ENCODE measurements around the gene GPRC5B.

Gene GPRC5B

DNA sequence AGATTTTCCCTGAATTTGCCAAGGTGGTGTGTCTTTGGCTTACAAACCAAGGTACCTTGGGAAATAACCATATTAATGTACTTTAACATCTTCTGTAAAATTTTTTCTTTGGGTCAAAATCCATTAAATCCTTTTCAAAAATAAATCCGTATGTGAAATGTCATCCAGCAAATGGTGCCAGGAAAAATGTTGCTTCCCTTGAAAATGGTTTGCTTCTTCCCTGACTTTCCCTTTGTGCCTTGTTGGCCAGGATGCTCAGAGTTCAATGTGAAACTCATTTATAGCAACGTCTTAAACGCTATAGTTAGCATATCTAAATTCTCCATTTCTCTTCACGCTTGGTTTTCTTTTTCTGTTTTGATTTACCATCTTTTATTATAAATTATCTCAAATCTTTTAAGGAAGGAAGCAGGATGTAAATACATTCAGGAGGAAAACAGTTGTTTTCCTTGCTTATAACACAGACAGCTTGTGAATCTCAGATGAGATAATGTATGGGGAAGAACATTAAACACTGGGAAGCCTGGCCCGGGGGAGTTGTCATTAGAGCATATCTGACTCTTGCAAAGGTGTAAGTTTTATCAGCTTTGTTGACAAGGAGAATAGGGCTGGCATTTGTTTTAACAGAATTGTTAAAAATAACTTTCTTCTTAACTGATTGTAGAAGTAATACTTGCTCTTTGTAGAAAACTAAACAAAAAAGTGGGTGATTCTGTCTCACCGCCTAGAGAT lies 42.1 kb downstream of the GPRC5B start:
- no peak for DNase-seq

DNA sequence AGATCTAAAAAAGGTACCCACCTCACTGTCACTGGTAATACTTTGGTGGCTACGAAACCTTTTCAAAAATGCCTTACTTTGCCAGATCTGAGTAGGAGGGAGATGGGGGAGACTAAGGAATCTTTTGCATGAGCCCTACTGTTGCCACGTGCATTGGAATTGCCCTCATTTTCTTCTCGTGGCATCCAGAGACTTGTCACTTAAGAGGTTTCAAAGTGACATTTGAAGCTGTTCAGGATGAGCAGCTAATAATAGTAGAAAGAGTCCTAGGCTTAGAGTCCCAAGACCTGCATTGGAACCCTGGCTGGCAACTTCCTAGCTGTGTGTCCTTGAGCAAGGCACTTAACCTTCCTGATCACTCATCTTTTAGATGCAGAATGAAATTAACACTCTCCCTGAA lies 43.5 kb downstream of the GPRC5B start:
- DNase-seq: no peak

DNA sequence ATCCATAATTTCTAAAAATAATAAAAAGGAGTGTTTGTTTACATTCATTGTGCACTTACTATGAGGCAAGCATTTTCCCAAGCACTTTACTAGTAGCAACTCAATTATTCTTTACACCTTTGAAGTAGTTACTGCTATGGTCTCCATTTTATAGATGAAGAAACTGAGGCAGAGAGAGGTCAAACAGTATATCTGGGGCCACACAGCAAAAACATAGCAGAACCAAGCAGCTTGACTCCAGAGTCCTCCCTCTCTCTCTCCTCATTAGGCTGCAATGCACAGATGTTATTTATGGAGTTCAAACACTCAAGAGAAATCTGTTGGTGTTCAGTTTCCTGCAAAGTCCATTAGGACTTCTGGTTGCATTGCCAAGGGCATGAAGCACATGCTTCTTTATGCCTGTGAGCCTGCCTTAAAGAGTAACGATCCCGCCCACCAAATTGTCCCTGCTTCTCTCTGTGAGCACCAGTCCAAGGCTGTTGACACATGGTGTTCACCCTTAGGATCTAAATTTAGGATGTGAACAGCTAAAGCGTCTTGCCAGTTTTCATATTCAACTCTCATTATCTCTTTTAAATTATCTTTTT lies 44.0 kb downstream of the GPRC5B start:
- no peak for DNase-seq

DNA sequence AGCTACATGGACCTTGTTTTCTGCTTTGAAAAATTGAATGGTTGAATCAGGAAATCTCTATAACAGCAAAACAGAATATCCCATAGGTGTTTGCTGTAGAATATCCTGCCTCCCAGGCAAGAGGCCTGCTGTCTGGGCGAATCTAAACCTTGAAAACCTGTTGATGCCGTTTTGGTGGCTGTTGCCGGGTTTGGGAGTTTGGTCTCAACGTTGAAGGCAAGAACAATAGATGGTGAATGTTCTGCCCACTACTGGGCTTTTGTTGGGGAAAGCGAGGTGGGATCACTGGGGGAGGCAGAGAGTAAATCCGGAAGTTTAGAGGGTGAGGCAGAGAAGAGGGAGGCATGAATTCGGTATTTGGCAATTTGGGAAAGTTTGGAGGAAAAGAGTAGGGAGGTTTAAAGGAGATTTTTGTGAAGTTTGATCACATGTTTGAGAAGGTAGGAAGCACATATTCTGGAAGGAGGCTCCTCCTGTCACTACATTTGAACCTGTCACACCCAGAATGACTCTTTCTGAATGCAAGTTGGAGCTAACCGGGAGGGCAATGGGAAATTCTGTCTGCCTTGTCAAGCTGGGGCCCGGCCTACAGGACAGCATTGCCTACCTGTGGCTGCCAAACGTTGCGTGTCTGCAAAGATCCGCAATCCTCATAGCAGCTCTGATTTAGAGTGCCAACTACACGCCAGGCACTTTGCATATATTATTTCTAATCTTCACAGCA lies 46.5 kb downstream of the GPRC5B start:
- no peak for DNase-seq

DNA sequence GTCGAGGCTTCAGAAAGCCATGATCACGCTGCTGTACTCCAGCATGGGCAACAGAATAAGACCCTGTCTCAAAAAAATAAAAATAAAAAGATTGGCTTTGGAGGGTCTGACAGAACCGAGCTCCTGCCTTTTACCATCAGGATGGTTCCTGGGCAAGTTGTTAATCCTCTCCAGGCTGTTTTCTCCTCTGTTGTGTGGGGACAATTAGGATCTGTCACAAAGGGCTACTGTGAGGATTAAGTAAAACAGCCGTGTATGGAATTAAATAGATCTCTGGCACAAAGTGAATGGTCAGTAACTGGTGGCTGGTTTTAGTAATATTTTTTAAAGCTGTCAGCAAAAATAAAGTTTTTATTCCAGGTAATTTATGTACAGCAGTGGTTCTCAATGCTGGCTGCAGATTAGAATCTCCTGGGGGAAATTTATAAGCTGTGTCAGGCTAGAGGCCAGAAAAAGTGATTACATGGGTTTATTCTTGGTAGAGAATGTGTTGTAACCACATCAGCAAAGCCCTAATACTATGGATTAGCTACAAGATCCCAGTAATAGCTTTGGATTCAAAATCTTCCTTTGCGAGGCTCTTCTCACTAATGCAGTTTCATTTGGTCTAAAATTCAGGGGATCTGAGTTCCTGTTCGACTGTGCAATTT lies 47.2 kb downstream of the GPRC5B start:
- no peak for DNase-seq

DNA sequence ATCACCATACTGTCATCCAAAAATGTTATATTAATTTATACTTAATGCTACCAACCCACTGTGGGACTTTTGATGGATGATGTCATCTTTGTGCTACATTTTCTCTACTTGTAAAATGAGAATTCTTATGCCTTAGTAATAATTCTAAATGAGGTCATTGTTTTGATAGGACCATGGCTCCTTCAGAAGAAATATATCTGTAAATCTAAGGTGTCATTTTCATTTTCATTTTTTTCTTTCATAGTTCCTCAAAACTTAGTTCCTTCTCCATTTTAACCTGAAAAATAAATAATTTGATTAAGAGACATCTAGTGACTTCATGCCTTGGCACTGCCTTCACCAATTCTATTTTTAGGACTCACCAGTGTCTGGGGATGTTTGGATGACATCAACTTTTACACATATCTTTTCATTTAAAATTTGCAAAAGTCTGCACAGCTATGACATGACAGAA lies 48.7 kb downstream of the GPRC5B start:
- DNase-seq: no peak

DNA sequence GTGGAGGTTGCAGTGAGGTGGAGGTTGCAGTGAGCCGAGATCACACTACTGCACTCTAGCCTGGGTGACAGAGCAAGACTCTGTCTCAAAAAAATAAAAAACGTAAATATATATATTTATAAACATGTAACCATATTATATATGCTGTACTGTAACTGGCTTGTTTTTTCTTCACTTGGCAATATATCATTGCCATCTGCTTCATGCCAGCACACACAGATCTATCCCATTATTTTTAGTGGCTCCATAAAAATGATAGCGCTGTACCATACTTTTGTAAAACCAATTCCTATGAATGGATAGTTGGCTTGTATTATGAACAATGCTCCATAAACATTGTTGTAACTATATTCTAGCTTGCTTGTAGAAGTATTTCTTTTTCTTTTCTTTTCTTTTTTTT lies 49.5 kb downstream of the GPRC5B start:
- no peak for DNase-seq

DNA sequence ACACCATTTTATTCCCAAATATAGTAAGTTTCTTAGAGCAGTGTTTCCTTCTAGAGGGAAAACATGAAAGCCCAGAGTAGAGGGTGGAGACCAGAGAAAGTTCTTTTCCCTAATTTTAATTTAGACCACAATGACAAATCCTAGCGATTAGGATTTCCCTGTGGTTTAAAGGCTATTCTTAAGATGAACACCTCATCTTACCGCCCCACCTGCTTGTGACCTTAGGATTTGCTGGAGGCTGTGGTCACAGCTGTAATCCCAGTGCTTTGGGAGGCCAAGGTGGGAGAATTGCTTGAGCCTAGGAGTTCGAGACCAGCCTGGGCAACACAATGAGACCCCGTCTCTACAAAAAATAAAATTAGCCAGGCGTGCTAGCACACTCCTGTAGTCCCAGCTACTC lies 51.1 kb downstream of the GPRC5B start:
- DNase-seq: no peak

DNA sequence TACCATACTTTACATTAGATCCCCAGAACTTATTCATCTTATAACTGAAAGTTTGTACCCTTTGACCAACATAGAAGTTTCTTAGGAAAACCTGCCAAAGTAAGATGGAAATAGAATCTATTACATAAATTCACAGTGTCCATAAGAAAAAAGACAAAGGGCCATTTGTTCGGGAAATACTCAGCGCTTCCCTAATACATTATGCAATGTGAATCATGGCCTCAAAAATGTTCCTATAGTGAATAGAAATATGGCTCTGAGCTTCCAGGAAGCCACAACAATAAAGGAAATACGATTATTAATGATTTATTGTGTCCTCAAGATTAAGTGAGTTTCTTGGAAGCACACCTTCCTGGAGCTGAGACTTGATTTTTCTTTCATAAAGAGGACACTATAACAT lies 51.5 kb downstream of the GPRC5B start:
- DNase-seq: no peak

DNA sequence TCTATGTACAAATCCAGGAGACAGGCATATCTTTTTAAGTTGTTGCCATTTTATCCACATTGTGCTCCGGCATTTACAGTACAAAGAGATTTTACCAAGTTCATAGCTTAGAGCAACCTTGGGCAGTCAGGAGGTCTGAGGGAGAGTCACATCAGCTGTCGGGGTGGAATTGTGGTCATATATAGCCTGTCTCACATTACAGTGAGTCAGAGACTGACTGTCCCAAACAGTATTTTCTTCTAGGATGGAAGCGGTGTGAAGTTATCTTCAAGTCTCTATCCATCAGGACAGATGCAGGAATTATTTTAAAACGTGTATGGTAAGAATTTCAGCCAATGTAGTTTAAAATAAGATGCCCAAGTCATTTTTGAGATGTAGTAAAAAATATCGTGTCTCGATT lies 53.0 kb downstream of the GPRC5B start:
- DNase-seq: no peak

DNA sequence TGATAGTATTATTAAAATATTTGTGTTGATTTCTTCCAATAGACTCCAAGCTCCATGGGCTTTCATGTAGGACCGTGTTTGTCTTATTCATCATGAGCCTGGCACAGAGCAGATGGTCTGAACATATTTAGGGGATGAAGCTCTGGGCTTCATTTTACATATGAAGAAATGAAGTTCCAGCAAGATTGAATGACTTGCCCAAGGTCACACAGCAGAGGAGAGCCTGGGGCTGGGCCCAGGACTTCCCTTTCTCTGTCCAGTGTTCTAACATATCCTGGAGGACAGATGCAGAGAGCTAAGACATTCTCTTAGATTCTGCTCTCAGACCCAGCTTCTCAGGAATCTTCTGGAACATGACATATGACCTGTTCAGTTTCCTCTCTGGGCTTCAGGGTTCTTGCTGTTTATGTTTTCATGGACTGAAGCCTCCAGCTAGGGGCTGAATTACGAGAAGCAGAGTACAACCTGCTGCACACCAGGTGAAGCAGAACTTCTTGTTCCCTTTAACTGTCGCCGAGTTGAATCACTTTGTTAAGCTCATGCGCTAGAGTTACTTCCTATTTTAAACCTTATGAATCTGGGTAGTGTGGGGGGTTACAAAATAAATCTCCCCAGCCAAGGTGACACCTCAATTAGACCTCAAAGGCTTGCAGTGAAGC lies 53.6 kb downstream of the GPRC5B start:
- no peak for DNase-seq

DNA sequence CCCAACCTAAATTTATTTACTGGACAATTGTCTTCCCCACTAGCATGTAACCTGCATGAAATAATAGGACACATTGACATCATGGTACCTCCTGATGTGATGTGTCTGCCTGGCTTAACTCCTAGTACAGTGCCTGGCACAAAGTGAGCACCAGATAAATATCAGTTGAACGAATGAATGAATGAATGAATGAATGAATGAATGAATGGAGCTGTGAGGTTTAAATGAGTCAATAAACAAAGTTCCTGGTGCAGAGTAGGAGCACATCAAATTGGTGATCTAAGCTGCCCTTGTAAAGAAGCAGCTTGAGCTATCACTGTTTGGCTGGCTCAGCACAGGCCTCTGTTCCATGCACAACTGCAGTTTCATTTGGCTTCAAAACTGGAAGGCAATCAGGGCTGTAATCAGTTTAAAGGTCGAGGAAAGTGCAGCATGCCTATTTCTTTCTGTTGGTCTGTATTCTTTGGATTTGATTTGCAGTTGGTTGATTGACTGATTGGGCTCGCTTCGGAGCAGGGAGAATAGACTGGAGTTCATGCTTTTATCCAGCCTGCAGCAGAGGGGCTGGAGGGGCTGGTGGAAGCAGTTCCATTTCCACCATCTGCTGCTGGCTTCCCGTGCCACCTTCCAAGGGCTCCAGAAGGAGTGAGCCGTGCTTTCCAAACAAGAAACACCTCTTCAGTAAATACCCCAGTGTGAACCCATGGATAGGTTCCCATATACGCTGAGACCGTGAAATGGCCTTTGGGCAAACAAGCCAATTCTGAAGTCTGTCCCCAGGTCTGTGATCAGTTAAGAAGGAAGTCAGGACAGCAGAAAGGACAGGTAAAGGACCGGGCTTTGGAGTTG lies 54.6 kb downstream of the GPRC5B start:
- DNase-seq: no peak

DNA sequence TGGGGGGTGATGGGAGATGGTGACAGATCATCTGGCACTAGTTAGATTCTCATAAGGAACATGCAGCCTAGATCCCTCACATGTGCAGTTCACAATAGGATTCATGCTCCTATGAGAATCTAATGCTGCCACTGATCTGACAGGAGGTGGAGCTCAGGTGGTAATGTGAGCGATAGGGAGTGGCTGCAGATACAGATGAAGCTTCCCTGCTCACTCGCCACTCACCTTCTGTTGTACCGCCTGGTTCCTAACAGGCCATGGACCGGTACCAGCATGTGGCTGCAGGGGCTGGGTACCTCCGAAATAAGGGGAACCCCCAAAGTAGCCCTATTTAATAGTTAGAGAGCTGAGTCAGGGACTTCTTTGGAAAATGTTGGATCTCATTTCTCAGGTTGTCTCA lies 60.4 kb downstream of the GPRC5B start:
- no peak for DNase-seq

DNA sequence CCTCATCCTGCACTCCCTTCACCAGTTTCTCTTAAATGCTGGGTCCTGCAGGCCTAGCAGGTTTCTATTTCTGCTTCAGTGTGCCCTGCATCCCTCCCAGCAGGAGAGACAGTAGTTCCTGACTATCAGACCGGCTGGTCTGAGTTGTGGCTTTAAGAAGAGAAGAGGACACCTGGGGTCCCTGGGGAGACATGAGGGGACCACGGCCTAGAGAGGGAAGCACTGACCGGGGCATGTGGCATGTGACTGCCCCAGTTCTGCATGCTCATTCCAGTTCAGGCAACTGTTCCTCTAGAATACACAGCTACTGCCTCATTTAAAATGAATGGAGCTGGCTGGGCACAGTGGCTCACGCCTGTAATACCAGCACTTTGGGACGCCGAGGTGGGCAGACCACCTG lies 61.3 kb downstream of the GPRC5B start:
- DNase-seq: no peak

DNA sequence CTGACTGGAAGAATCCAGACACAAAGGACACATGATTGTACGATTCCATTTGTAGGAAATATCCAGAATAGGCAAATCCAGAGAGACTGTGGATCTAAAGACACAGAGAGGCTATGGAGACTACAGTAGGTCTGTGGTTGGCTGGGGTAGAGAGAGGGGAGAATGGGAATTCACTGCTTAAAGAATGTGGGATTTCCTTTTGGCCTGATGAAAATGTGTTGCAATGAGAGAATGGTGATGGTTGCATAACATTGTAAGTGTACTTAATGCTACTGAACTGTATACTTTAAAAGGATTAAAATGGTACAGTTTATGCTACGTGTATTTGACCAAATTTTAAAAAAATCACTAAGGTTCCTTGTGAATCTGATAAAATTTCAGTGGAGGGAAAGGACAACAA lies 62.1 kb downstream of the GPRC5B start:
- no peak for DNase-seq

DNA sequence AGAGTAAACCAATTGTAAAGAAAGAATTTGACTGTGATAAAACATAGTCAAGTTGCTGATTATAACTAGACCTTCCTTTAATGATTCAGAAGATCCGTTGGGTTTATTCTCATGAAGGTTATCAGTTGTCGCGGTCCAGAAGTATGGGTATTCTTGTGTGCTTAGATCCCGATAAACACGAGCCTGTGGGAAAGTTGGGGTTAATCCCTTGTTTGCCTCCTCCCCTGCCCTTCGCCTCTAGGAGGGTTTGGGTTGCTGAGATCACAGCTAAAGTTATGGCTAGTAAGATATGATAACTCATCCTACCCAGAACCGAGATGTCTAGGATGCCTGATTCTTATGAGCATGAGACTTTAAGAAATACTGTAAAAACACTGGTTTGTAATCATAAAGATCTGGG lies 66.8 kb downstream of the GPRC5B start:
- DNase-seq: no peak

DNA sequence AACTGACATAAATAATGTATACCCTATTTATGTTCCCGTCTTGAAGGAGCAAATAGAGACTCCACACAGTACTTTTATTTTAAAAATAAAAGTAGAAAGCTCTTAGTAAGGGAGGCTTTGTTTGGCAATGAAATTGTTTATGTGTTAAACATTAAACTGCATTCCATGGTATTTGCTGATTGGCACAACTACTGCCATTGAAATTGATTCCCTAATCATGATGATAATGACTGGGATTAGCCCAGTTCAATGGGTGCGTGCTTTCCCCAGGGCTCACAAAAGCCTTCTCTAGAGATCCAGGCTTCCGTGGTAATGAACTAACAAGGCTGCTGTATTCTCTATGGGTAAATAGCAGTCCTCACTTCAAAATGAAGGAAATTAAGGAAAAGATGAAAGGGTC lies 67.5 kb downstream of the GPRC5B start:
- no peak for DNase-seq

DNA sequence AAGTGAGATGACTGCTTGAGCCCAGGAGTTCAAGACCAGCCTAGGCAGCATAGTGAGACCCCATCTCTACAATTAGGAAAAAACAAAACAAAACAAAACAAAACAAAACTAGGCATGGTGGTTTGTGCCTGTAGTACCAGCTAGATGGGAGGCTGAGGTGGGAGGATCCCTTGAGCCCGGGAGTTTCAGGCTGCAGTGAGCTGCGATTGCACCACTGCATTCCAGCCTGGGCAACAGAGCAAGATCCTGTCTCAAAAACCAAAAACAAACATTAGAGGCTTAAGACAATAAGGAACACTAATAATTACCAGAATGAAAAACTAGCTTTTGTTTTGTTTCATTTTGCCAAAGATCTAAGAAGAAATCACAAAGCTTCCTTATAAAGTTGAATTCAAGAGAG lies 69.2 kb downstream of the GPRC5B start:
- DNase-seq: no peak

DNA sequence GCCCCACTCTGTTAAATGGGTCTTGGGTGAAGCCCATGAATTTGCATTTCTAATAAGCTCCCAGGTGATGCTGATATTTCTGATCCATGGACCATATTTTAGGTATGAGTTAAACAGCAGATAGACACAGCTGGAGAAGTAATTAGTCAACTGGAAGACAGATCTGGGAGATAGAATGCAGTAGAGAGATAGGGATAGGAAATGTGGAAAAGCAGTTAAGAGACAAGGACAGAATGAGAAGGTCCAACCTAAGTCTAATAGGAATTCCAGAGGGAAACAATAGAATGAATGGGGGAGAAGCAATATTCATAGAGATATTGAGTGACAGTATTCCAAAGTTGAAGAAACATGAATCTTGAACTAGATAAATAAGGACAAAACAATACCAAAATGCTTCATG lies 71.7 kb downstream of the GPRC5B start:
- no peak for DNase-seq

DNA sequence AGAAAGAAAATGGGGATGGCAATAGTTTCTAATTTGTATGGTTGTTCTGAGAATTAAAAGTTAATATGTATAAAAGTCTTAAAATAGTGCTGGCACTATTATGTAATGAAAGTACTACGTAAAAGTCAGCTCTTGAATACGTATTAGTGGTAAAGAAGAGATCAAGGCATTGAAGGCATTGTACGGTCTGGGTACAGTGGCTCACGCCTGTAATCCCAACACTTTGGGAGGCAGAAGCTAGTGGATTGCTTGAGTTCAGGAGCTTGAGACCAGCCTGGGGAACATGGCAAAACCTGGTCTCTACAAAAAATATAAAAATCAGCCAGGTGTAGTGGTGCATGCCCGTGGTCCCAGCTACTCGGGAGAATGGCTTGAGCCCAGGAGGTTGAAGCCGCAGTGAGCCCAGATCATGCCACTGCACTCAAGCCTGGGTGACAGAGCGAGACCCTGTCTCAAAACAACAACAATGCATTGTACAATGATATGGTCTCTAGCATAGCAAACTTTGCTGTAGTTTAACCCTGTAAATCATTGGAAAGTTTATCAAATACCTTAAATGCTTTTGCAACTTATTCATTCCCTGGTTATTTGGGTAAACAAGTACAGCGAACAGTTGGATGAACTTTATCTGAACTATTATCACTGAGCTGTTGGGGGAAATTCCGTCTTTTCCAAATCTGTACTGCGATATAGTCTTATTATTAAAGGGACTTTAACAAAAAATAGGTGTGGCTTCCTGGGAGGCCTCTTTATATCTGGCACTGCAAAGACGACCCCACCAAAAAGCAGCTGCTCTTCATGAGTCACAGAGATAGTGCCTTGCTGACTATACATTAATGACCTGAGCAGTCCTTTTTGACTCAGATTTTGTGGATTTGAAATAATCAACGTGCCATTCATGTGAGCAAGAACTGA lies 73.6 kb downstream of the GPRC5B start:
- DNase-seq: no peak

DNA sequence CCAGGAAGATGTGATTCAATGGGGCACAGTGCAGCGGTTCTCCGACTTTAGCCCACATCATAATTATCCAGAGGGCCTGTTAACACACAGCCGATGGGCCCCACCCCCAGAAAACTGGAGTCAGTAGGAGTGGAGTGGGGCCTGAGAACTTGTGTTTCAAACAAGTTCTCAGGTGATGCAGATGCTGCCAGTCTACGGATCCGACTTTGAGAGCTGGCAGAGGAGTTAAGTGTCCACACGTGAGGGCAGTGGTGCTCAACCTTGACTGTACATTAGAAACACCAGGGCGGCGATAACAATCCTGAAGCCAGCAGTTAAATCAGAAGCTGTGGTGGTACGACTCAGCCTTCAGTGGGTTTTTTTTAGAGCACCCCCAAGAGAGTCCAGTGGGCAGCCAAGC lies 75.0 kb downstream of the GPRC5B start:
- no peak for DNase-seq

All from activated CD4-positive, alpha-beta T cell treated with anti-CD3 and anti-CD28 coated beads, Interleukin-2, amount 50 U/mL, for 16 hours (primary cell).